Measurements from ENCODE around the gene MMP3.

GRCh38 chr11:102886999-102887398 is 43.6 kb upstream of the MMP3 start:
- TF ChIP-seq CTCF (conservative IDR thresholded peaks at IDR 0.05) (no peak), ZFX (IDR thresholded peaks at IDR 0.05) (no peak)

All from C4-2B (cell line).